Stimulated activated CD8-positive, alpha-beta memory T cell treated with anti-CD3 and anti-CD28 coated beads, Interleukin-12 subunit alpha, Interleukin-12 subunit beta, amount 100 ng/mL, for 1 hour (primary cell): ENCODE measurements around the gene CPN1.
A peak's percentile ranks its signal among the peaks of the same experiment; 100 is the strongest.
"Not testable (repeated sequence)": the region's sequence is repeated elsewhere in the genome, so short reads cannot be mapped to it uniquely, and the experiment has no call there.

Experiments used
- DNase-seq: peaks from one replicate; pipeline ENCODE4 v3.0.0-alpha.2; 2020; ENCODE audit warnings: low read depth

The CPN1 gene

GRCh38 chr10:100021322-100021721 is 60.3 kb downstream of the CPN1 start:
- DNase-seq: no peak

- DNase-seq: no peak
Measured at GRCh38 chr10:100020886-100021253, 60.8 kb downstream of the CPN1 start.

GRCh38 chr10:100020142-100020885 is 61.4 kb downstream of the CPN1 start:
- no peak for DNase-seq

- DNase-seq: no peak
Measured at GRCh38 chr10:100019787-100020141, 61.9 kb downstream of the CPN1 start.

- DNase-seq: no peak
Measured at GRCh38 chr10:100014071-100014762, 67.5 kb downstream of the CPN1 start.

GRCh38 chr10:100013621-100014020 is 68.0 kb downstream of the CPN1 start:
- no peak for DNase-seq

- not testable (repeated sequence) for DNase-seq
Measured at GRCh38 chr10:100011906-100012305, 69.8 kb downstream of the CPN1 start.

GRCh38 chr10:100009793-100010676 is 71.6 kb downstream of the CPN1 start, which contains the start of gene DNMBP:
TSS of gene DNMBP (minus strand) at chr10:100009947. CDS start at chr10:99972124, 37,823 bp downstream.
- DNase-seq: peak; percentile 70

- no peak for DNase-seq
Measured at GRCh38 chr10:100009283-100009792, 72.3 kb downstream of the CPN1 start.

- no peak for DNase-seq
Measured at GRCh38 chr10:100008708-100009282, 72.9 kb downstream of the CPN1 start.

- no peak for DNase-seq
Measured at GRCh38 chr10:100008142-100008522, 73.5 kb downstream of the CPN1 start.

GRCh38 chr10:100007231-100008141 is 74.2 kb downstream of the CPN1 start:
- no peak for DNase-seq

GRCh38 chr10:100006243-100006886 is 75.3 kb downstream of the CPN1 start:
- DNase-seq: no peak

GRCh38 chr10:100004805-100005510 is 76.7 kb downstream of the CPN1 start:
- DNase-seq: no peak

- DNase-seq: no peak
Measured at GRCh38 chr10:100000109-100000644, 81.5 kb downstream of the CPN1 start.

- no peak for DNase-seq
Measured at GRCh38 chr10:99999319-100000108, 82.2 kb downstream of the CPN1 start.

GRCh38 chr10:99998889-99999288 is 82.8 kb downstream of the CPN1 start:
- no peak for DNase-seq
